Activated T-cell treated with anti-CD3 and anti-CD28 coated beads for 4 hours (primary cell): ENCODE results near the gene KIAA1614.

Source experiments
- DNase-seq: peaks from one replicate; pipeline ENCODE4 v3.0.0-alpha.2; 2020

The KIAA1614 gene

GRCh38 chr1:180925471-180926051 is 12.9 kb downstream of the KIAA1614 start:
- no peak for DNase-seq

- no peak for DNase-seq
These were observed 13.7 kb downstream of the KIAA1614 start for GRCh38 chr1:180926164-180926981.

GRCh38 chr1:180927348-180927747 is 14.7 kb downstream of the KIAA1614 start:
- no peak for DNase-seq

- no peak for DNase-seq
These were observed 15.1 kb downstream of the KIAA1614 start for GRCh38 chr1:180927841-180928240.

GRCh38 chr1:180928331-180929230 is 15.9 kb downstream of the KIAA1614 start:
- no peak for DNase-seq

- DNase-seq = no peak
These were observed 16.7 kb downstream of the KIAA1614 start for GRCh38 chr1:180929389-180929788.

- no peak for DNase-seq
These were observed 18.0 kb downstream of the KIAA1614 start for GRCh38 chr1:180930687-180931086.

GRCh38 chr1:180931529-180931928 is 18.8 kb downstream of the KIAA1614 start:
- no peak for DNase-seq

- DNase-seq = no peak
These were observed 19.7 kb downstream of the KIAA1614 start for GRCh38 chr1:180932378-180932777.

- no peak for DNase-seq
These were observed 20.4 kb downstream of the KIAA1614 start for GRCh38 chr1:180933141-180933540.

GRCh38 chr1:180934563-180934962 is 21.9 kb downstream of the KIAA1614 start:
- DNase-seq = no peak

- no peak for DNase-seq
These were observed 22.8 kb downstream of the KIAA1614 start for GRCh38 chr1:180935326-180936109.

GRCh38 chr1:180936110-180937011 is 23.7 kb downstream of the KIAA1614 start:
- no peak for DNase-seq

- no peak for DNase-seq
These were observed 24.3 kb downstream of the KIAA1614 start for GRCh38 chr1:180937012-180937372.

GRCh38 chr1:180937624-180938225 is 25.0 kb downstream of the KIAA1614 start:
- no peak for DNase-seq

GRCh38 chr1:180939073-180939710 is 26.5 kb downstream of the KIAA1614 start:
- no peak for DNase-seq

- DNase-seq = no peak
These were observed 27.0 kb downstream of the KIAA1614 start for GRCh38 chr1:180939711-180940103.

GRCh38 chr1:180940445-180940844 is 27.7 kb downstream of the KIAA1614 start:
- no peak for DNase-seq

- no peak for DNase-seq
These were observed 29.0 kb downstream of the KIAA1614 start for GRCh38 chr1:180941518-180942275.

- no peak for DNase-seq
These were observed 32.5 kb downstream of the KIAA1614 start for GRCh38 chr1:180945151-180945550.
